CD4-positive, alpha-beta T cell treated with Interferon alpha-2 for 1 hour (primary cell): ENCODE results near the gene NCKIPSD.

Experiments used
- DNase-seq, 2 donors: peaks; one replicate each; pipeline ENCODE4 v3.0.0-alpha.2; 2020 to 2022

The NCKIPSD gene

DNA sequence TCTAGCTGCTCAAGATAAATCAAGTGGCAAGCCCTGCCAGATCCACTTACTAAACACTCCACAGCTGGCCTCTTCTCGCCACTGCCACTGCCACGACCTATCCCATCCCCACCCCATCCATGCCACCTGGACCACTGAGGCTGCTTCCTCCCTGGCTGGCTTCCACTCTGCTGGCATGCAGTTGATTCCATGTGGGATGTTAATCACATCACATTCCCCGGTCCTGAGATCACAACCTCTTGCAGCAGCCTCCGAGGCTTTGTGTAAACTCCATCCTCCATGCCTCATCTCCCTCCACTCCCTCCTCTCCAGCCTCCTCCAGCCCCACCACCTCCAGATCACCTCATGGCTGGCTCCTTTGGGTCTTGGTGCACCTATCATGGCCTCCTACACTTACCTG, 7.7 kb downstream of the NCKIPSD start:
- DNase-seq = no peak

- DNase-seq = no peak
Measured at GRCh38 chr3:48674505-48674904, 11.2 kb downstream of the NCKIPSD start.

DNA sequence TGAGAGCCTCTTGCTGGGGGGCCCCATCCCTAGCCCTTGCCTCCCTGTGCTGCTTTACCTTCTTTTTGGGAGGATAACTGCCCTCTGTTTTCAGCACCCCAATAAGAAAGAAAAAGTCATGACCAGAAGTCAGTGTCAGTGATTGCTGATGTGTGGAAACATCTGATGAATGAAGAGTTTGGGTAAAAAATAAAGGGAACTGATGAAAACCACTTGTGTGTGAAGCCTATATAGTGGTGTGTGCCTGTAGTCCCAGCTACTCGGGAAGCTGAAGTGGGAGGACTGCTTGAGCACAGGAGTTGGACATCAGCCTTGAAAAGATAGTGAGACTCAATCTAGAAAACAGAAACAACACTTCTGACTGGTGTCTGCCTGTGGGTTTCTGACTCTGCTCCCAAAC, 13.2 kb downstream of the NCKIPSD start:
- DNase-seq = no peak

GRCh38 chr3:48664929-48665328, 20.8 kb downstream of the NCKIPSD start:
- no peak for DNase-seq

DNA sequence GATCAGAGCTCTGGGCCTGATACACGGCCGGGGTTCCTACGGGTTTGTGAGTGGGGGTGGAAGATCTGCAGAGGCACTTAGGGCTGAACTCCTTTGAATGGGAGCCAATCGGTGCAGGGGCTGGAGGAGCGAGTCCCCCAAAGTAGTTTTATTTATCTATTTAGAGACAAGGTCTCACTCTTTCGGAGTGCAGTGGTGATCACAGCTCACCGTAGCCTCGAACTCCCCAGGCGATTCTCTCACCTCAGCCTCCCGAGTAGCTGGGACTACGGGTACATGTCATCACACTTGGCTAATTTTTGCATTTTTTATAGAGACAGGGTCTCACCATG, 21.4 kb downstream of the NCKIPSD start:
- DNase-seq = no peak

DNA sequence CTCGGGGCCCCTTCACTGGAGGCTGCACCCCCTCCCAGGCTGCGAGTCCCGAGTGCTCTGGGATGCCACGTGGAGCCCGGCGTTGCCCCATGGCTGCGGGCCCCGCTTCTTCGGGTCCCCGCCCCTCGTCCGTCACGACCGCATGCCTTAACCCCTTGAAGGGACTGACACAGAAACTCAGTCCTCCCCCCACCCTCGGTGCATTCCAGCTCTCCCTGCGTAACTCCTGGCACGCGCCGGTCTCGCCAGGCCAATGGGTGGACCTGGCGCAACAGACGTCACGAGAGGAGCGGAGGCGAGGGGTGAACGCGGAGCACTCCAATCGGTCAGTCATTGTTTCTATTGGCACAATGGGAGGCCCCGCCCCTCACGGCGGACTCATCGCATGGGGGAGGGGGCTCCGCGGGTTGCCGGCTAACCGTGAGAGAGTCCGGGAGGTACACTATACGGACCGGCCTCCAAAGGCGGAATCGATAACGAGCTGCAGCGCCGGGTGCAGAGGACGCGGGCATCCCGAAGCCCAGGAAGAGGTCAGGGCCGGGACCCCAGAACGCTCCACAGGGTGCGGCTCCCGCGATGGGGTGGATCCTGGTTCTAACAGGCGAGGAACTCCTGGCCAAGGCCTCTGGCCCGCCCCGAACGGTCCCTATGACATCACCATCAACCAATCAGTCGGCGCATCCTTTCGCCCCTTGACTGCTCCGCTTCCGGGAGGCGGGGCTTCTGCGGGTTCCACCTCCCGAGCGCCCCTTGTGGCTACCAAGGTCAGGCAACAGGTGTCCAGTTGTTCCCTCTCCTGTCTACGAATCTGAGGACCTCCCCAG, 22.0 kb downstream of the NCKIPSD start:
- peak; percentile 90 to 92 for DNase-seq

- DNase-seq = peak; percentile 48 to 77
Measured at GRCh38 chr3:48662753-48663488, 22.8 kb downstream of the NCKIPSD start, which contains the start of gene CELSR3. Gene CELSR3, minus strand, starts transcription at chr3:48662886. Its CDS starts 252 bp downstream, at chr3:48662634.

DNA sequence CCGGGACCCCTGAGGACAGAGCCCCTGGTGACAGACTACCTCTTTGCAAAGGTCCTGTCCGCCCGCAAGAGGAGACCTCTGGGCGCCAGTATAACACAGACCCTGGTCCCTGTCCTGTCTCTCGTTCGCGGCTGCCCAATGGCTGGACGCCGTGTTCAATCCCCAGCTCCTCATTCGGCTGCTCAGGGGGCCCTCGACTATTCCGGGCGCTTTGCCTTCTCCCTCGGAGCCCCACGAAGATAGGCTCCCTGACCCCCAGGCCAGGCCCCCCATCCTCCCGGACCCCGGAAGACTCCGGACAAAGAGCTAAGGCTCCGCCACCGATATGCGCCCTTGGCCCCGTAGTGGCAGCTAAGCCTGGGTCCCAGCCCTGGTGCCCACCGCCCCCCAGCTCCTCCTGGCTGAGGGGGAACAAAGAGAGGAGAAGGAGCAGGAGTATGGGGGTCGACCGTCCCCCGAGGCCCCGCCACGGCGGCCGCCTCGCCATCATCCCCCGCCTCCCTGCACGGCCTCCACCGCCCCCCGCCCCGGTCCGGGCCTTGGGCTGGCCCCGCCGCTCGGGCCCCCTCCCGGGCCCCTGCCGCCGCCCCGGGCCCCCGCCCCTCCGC, 23.5 kb downstream of the NCKIPSD start:
- DNase-seq = no peak

- peak; percentile 53 to 77 for DNase-seq
Measured at GRCh38 chr3:48661501-48662144, 24.1 kb downstream of the NCKIPSD start.

- DNase-seq = no peak
Measured at GRCh38 chr3:48660800-48661400, 24.8 kb downstream of the NCKIPSD start.

DNA sequence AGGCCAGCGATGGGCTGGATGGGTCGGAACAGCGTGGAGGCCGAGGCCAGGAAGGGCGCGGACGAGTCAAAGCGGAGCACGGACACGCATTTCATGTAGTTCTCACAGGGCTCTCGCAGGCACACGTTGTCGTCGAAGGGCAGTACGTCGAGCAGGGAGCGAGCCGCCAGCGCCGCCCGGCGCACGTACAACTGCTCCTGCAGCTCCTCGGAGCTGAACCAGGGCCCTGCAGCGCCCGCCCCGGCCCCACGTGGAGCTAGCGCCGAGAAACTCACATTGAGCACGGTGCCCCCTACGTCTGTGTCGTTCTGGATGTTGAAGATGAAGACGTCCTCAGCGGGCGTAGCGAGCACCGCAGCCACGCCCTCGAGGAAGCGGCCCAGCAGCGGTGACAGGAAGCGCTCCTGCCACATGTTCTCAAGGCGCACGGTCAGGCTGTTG, 28.9 kb downstream of the NCKIPSD start:
- DNase-seq = peak; percentile 19 to 50

DNA sequence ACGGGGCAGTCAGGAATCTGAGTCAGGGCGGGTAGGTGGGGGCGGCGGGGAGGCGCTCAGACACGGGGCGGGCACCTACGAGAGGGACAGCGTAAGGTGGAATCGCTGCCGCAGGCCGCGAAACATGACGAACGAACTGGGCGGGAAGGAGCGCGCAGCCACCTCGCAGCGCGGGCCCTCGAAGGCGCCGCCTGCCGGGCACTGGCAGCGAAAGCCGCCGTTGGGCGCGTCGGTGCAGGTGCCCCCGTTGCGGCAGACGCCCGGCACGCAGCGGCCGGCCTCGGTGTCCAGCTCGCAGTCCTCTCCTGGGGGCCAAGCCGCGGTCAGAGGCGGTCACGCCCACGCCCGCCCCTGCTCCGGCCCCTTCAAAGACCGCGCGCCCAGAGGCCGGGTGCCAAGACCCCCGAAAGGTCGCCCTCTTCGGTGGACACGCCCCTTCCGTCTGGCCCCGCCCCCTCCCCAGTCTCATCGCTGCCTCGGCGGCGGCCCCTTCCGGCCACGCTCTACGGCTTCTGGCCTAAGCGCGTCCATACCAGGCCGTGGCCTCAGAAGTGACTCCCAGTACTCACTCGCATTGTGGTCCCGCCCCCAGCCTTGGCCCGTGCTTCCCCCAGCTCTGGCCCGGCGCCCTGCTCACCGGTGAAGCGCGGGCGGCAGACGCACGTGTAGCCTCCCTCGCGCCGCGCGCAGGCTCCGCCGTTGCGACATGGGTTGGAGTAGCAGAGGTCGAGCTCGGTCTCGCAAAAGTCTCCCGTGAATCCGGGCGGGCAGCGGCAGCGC, 29.5 kb downstream of the NCKIPSD start:
- peak; percentile 84 to 89 for DNase-seq

DNA sequence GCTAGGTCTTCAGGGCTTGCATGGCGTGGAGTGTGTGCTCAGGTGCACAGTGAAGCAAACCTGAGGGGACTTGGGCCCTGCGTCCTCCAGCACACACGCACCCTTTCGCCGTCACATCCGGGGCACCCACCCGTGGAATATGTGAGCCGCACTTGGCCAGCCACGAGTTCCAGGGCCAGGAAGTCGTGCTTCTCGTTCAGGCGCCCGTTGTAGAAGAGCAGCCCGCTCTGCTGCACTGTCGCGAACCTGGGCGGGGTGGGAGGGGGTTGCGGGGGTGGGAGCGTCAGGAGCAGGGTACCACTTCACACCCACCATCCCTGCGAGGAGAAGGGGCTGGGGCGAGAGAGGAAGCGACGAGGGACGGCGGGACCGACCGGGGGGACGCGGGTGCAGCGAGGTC, 30.1 kb downstream of the NCKIPSD start:
- DNase-seq = peak; percentile 41 to 67

- DNase-seq = no peak
Measured at GRCh38 chr3:48655063-48655462, 30.7 kb downstream of the NCKIPSD start.

GRCh38 chr3:48652923-48653715, 32.6 kb downstream of the NCKIPSD start:
- DNase-seq = no peak

GRCh38 chr3:48651771-48652170, 33.9 kb downstream of the NCKIPSD start:
- DNase-seq = no peak

- no peak for DNase-seq
Measured at GRCh38 chr3:48650723-48651122, 35.0 kb downstream of the NCKIPSD start.

DNA sequence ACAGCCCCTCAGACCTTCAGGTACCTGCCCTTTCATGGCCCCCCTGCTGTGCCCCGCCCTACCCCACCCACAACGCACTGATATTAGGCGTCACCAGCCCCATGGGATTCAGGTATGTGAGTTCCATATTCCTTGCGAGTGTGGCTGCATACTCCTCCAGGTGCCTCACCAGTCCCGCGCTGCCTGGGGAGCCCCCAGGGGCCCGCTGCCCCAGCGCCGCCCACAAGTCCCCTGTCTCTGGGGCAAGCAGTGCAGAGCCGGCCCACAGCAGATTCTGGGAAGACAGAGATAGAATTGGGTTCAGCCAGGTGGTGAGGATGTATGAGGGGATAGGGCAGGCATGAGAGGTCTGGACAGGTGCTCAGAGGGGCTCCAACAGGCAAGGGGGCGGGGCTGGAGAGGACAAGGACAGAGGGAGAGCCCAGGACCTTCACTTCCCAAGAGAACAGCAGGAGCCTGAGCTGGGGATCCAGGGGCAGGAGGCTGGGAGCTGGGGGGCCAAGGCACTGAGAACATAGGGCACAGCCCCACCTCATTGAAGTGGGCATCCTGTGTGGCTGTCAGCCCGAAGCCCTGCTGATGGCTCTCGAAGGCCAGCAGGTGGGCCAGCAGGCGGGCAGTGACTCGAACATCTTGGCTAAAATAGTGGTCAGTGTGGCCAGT, 37.4 kb downstream of the NCKIPSD start:
- DNase-seq = no peak

DNA sequence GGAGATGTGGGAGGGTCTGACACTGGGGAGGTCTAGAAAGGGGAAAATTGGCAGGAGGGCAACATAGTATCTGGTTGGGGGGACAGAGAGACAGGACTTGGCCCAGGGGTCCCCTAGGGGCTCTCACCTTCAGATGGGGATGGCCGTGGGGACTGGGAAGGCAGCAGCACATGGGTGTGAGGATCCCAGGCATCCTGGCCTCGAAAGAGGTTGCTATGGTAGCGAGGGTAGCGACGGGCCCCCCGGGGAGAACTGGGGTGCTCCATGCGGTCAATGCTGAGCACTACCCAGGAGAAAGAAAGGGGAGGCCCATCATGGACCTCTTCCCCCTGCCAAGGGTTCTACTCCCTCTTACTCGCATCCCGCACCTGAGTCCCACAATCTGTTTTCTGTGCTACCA, 38.0 kb downstream of the NCKIPSD start:
- no peak for DNase-seq
